ENCODE data around the gene TGFBR1.

DNA sequence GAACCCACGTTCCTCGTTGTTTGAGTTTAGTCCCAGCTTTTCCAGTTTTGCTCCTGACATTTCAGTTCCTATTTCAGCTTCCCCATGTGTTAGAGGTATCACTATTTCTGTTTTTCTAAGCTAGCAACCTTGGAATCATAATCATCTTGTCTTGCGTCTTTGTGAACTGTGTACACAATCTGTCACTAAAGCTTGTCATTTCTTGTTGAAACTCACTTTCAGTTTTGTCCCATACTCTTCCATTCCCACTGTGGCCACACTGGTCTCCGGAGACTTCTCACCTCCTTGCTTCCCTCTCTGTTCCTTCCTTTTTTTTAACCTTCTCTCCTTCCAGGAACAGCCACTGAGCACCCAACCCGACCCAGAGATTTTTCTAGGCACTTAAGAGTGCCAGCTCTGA lies 36.9 kb downstream of the TGFBR1 start:
- TF ChIP-seq, protein P1, sequence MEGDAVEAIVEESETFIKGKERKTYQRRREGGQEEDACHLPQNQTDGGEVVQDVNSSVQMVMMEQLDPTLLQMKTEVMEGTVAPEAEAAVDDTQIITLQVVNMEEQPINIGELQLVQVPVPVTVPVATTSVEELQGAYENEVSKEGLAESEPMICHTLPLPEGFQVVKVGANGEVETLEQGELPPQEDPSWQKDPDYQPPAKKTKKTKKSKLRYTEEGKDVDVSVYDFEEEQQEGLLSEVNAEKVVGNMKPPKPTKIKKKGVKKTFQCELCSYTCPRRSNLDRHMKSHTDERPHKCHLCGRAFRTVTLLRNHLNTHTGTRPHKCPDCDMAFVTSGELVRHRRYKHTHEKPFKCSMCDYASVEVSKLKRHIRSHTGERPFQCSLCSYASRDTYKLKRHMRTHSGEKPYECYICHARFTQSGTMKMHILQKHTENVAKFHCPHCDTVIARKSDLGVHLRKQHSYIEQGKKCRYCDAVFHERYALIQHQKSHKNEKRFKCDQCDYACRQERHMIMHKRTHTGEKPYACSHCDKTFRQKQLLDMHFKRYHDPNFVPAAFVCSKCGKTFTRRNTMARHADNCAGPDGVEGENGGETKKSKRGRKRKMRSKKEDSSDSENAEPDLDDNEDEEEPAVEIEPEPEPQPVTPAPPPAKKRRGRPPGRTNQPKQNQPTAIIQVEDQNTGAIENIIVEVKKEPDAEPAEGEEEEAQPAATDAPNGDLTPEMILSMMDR (conservative IDR thresholded peaks at IDR 0.05 in 1 of 2, IDR thresholded peaks at IDR 0.05 in 1 of 2; ENCODE audit: low read depth in 1 of 2, low read length in 2 of 2): no peak
- TF ChIP-seq EZH2 (IDR thresholded peaks at IDR 0.05; ENCODE audit: low read length, missing control alignments): no peak
